ENCODE results near the gene NXPH4. TPM values are rescaled to one million over a fixed set of nuclear protein-coding genes. Genes with fewer than 3 reads are reported as not detected.

NXPH4 gene
- total and polyA plus RNA-seq, 2 donors (not counting 1 experiment from before 2014, with no cell fraction given) = 3.5 to 8.6 TPM

DNA sequence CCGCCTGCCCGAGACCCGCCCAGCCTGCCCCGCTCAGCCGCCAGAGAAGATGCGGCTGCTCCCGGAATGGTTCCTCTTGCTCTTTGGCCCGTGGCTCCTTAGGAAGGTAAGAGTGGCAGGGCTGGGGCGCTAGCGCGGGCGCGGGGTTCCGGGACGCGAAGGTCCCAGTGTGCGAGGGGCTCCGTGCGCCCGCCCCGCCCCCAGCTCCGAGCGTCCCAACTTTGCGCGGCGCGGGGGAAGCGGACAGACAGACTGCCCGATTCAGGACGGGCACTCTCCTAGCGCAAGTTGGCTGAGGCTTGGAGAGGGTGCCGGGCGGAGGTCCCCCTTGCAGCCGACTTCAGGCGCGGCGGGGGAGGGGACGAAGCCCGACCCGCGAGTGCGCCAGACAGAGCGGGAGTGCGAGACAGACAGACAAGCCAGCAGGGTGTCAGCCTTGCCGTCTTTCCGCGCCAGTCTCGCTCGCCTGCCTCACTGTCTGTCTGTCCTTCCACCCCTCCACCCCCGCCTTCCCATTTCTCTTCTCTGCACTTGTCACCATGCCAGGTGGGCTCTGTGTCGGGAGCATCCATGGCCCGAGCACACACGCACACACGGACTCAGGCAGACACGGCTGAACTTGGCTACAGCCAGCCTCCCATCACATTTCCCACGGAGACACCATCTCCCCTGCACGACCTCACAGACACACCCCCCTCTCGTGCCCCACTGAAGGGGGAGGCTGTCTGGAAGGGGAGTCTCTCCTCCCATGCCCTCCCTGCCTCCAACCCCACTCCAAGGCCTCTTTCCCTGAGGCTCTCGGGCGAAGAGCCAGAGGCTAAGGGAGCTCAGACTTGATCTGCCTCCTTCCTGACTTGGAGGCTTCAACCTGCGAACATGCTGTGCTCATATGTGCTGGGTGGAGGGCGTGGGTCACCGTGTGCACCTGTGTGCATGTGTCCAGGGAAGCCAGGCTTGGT lies 606 bp downstream of the NXPH4 start:
- peak overlapping the region; percentile 88 for H3K4me3 Mint-ChIP-seq

More for the DNA sequence above, 606 bp downstream of the NXPH4 start:
- H3K27ac ChIP-seq (ENCODE audit: low read length in 2 of 2) = no peak overlapping the region
- no peaks in the 10 kb centered on the region for H3K36me3 ChIP-seq (replicated peaks in 1 of 2; ENCODE audit: control extremely low read depth in 1 of 2, control insufficient read depth in 1 of 2, extremely low read depth in 1 of 2, insufficient read depth in 2 of 2, low read length in 1 of 2)
- peak overlapping the region in 4 of 5 experiments; percentile 44 to 59 (median 54) for H3K4me3 ChIP-seq (ENCODE audit: control extremely low read depth in 1 of 5, extremely low read depth in 1 of 5, insufficient read depth in 1 of 5, low read depth in 2 of 5, low read length in 4 of 5)
- H3K4me1 ChIP-seq (ENCODE audit: control insufficient read depth in 2 of 2, insufficient read depth in 2 of 2, low read length in 2 of 2) = peaks cover 74 to 76% of the 10 kb centered on the region in 2 donors
- peaks cover 0 to 90% (median 46%) of the 10 kb centered on the region in 4 experiments for H3K27me3 ChIP-seq (replicated peaks in 1 of 4; ENCODE audit: control extremely low read depth in 1 of 4, control insufficient read depth in 3 of 4, insufficient read depth in 4 of 4, low read length in 3 of 4)
- H4K20me1 ChIP-seq (ENCODE audit: control insufficient read depth, insufficient read depth, low read length, poor library complexity, severe bottlenecking) = peaks cover 20% of the 10 kb centered on the region
- peak overlapping the region; percentile 94 for H3K4me2 ChIP-seq (replicated peaks; ENCODE audit: low read depth, low read length, poor library complexity, severe bottlenecking)
- peaks cover 58% of the 10 kb centered on the region for H3K27me3 Mint-ChIP-seq
- DNase-seq = peak; percentile 67
- intact Hi-C loops (cut with micrococcal nuclease) = loop anchor here (1.0 kb wide), 2 partner anchors 8 to 12 kb away; partner anchors contain the start of gene SHMT2
- no peaks in the 10 kb centered on the region for H3K9me3 Mint-ChIP-seq (ENCODE audit: insufficient read depth)
- peak; percentile 2 for ATAC-seq (ENCODE audit: low read depth)
- H3K27ac Mint-ChIP-seq = peak overlapping the region; percentile 82
- WGBS (ENCODE audit: insufficient coverage) = 4% methylated on average over 60 of the region's 63 CpGs
- H3K9me3 ChIP-seq (ENCODE audit: control extremely low read depth in 1 of 3, control insufficient read depth in 2 of 3, insufficient read depth in 1 of 3, low read length in 2 of 3) = peaks cover 0 to 23% (median 0%) of the 10 kb centered on the region in 3 donors
- TF ChIP-seq, protein P1, sequence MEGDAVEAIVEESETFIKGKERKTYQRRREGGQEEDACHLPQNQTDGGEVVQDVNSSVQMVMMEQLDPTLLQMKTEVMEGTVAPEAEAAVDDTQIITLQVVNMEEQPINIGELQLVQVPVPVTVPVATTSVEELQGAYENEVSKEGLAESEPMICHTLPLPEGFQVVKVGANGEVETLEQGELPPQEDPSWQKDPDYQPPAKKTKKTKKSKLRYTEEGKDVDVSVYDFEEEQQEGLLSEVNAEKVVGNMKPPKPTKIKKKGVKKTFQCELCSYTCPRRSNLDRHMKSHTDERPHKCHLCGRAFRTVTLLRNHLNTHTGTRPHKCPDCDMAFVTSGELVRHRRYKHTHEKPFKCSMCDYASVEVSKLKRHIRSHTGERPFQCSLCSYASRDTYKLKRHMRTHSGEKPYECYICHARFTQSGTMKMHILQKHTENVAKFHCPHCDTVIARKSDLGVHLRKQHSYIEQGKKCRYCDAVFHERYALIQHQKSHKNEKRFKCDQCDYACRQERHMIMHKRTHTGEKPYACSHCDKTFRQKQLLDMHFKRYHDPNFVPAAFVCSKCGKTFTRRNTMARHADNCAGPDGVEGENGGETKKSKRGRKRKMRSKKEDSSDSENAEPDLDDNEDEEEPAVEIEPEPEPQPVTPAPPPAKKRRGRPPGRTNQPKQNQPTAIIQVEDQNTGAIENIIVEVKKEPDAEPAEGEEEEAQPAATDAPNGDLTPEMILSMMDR (IDR thresholded peaks at IDR 0.05) = no peak
- TF ChIP-seq EZH2 (IDR thresholded peaks at IDR 0.05; ENCODE audit: borderline replicate concordance, insufficient read depth, low read depth, low read length, poor library complexity, severe bottlenecking) = no peak
- H3K9ac ChIP-seq (ENCODE audit: low read length) = peak overlapping the region; percentile 67
- peaks cover 74% of the 10 kb centered on the region for H3K4me1 Mint-ChIP-seq
- H3K79me2 ChIP-seq (ENCODE audit: control insufficient read depth, insufficient read depth, low read length) = no peaks in the 10 kb centered on the region
- H2AFZ ChIP-seq (ENCODE audit: insufficient read depth, low read depth, low read length, poor library complexity, severe bottlenecking) = peak overlapping the region; percentile 32
- CTCF ChIA-PET = interaction anchor here (8.8 kb wide), 1 partner anchor 19 kb away, joined by 838 read pairs; the partner anchor contains the start of genes SHMT2 and STAC3
- POLR2A ChIA-PET = interaction anchor here (3.3 to 5.6 kb wide), 2 partner anchors 11 to 23 kb away, joined by 28 to 110 read pairs; partner anchors contain the start of gene SHMT2

Measured in B cell (primary cell).